GM12878 (cell line): ENCODE data around the gene HSF5.

ENCODE experiments used
- CREB1 ChIP-seq: IDR thresholded peaks from 2 replicates; pipeline ENCODE4 v1.6.1; 2012; ENCODE audit warnings: low read depth, mild to moderate bottlenecking, inconsistent platforms
- FOXK2 ChIP-seq: fragments of 450-650 bp; IDR thresholded peaks from 2 replicates; pipeline ENCODE4 v1.6.1; 2017; ENCODE audit warnings: mild to moderate bottlenecking, moderate library complexity

DNA sequence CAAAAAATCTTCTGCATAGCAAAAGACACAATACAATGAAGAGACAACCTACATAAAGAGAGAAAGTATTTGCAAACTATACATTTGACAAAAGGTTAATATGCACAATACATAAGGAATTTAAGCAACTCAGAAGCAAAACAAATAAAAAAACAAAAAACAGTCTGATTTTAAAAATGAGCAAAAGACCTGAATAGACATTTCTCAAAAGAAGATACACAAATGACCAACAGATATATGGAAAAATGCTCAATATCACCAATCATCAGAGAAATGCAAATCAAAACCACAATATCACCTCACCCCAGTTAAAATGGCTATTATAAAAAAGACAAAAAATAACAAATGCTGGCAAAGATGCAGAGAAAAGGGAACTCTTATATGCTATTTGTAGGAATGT lies 32.7 kb downstream of the HSF5 start:
- TF ChIP-seq FOXK2 = no peak
- TF ChIP-seq CREB1 = no peak
